Stimulated activated CD4-positive, alpha-beta T cell treated with anti-CD3 and anti-CD28 coated beads, Interleukin-1b, Interleukin-23, amount 100 ng/mL, for 24 hours (primary cell): ENCODE data around the gene ACSS3.
"Not testable (repeated sequence)": the region's sequence is repeated elsewhere in the genome, so short reads cannot be mapped to it uniquely, and the experiment has no call there.

Experiments used
- DNase-seq, 4 experiments: peaks; one replicate each; pipeline ENCODE4 v3.0.0-alpha.2; 2020; ENCODE audit warnings: low read depth in 4 of 4, low spot score in 1 of 4

The ACSS3 gene

DNA sequence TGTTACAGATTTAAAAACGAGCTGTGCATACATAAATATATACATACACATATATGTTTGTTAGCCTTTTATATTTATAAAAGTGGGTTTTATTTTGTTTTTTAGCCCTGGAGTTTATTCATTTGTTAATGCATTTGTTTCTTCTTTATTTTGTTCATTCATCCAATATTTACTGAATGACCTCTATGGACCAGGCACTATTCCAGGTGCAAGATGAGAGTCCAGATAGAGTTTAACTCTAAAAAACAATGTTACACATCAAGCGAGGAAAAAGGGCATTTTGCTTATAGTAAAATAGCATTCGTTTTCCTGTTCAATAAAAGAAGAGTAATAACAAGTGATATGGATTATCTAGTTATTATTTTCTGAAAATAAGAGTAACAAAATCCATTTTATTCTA is 14.2 kb downstream of the ACSS3 start:
- no peak for DNase-seq

DNA sequence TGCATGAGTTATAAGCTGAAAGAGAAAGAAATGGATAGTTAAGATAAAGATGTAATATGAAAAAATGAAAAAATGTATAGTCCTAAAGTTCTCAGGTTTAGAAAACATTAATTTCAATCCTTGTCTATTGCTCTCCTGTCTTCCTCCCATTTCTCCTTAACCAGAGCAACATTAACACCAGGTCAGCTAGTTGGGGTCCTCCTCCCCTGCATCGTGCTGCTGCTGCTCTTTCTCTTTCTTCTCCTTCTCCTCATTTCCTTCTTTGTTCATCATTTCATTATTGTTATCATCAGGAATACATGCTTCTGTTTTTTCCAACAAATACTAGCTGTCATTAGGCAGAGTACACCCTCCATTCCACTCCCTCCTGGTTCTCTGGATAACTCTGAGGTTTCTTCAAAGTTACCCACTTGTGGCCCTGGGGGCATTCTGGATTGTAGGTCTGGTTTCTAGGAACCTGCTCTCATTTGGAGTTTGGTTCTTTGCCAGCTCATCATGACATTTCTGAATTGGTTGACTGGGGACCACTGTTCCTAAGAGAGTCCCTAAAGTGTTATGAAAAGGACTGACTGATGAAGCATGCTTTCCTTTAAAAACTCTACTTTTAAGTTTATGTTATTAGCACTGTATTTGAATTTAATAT is 17.0 kb downstream of the ACSS3 start:
- DNase-seq, result no peak

DNA sequence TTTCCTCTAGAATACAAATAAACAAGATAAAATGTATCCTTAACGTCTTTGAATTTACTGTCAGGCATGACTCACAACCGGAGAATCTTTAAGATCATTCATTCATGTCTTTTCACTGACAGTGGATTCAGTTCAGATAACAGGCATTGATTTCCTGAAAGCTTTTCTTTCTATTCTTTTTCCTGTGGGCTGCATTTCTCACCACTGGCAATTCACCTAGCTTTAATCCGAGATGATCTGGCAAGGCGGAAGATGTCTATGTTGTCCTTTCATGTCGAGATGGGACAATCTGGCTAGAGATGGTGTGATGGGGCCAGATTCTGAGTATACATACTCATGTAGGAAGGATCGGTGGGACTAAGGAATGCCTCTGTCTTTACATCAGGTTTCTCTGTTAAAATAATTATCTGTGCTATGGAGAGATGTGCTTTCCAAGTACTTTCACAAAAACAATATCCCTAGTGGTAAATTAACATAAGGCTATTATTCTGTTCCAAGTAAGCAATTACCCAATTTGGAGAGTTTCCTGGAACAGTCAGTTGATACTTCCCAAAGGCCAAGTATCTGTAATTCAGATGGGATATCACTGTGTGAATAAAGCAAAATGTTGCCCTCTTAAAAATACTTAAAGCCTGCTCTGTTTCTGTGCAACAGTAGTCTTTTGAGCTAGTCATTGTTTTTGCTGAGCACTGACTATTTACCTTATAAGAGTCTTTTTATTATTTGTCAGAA is 17.8 kb downstream of the ACSS3 start:
- DNase-seq, result no peak

DNA sequence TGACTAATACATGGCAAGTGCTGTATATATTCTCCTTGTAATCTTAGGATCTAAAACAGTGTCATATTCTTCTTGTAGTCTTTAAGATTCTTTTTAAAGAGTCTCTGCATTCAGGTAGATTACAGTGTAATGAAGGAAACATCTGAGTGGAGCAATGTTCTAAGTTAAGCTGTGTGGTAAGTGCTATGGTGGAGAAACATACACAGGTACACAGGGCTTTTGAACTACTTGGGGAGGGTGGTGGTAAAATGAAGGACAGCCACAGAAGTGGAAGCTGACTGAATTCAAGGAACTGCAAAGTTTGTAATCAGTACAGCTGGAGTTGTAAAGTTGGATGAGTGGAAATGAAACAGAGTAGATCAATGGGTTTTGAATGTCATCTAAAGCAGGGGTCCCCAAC is 27.8 kb downstream of the ACSS3 start:
- no peak for DNase-seq

DNA sequence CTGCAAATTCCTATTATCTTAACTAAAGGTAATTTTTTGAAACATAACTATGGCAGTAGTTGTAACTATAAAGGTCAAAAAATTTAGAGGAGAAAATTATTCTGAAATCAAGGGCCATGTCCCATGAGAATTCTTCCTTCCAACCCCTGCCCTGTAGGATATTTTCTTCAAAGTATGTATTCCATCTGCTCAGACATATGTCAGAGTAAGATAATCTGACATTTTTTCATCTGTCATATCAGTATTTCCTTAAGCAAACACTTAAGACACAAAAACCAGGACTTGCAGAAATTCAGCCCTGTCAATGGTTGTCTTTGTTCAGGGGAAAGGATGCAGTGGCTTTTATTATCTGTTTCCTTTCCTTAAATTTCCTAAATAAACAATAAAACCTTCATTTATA is 36.3 kb downstream of the ACSS3 start:
- DNase-seq, result no peak

DNA sequence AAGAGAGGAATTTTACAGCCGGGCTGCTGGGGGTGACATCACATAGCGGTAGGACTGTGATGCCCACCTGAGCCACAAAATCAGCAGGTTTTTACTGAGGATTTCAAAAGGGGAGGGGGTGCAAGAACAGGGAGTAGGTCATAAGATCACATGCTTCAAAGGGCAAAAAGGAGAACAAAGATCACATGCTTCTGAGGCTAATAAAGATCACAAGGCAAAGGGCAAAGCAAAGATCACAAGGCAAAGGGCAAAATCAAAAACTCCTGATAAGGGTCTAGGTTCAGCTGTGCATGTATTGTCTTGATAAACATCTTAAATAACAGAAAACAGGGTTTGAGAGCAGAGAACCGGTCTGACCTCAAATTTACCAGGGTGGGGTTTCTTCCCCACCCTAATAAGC is 41.2 kb downstream of the ACSS3 start:
- DNase-seq, result not testable (repeated sequence)

DNA sequence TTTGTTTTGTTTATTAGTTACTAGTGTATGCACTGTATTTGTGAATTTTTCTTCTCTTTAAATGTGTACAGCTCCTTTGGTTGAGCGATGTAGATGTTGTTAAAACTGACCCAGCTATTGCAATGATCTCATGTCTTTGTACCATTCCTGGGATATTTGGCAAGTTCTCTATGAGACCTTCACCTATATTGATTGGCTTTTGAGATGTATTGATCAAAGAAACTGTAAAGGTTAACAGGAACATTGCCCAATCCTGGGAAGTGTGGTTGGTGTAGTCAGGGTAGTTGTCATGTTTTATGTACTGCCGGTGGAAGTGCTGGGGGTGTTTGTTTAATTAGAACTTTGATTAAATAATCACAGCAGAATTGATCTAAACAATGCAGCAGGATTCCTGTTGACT is 43.1 kb downstream of the ACSS3 start:
- no peak for DNase-seq

DNA sequence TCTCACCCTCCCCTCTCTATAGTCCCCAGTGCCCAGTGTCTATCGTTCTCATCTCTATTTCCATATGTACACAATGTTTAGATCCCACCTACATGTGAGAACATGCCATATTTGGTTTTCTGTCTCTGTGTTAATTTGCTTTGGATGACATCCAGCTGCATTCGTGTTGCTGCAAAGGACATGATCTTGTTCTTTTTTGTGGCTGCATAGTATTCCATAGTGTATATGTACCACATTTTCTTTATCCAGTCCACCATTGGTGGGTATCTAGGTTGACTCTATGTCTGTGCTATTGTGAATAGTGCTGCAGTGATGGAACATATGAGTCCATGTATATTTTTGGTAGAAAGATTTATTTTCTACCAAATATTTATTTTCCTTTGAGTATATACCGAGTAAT is 45.7 kb downstream of the ACSS3 start:
- no peak for DNase-seq

DNA sequence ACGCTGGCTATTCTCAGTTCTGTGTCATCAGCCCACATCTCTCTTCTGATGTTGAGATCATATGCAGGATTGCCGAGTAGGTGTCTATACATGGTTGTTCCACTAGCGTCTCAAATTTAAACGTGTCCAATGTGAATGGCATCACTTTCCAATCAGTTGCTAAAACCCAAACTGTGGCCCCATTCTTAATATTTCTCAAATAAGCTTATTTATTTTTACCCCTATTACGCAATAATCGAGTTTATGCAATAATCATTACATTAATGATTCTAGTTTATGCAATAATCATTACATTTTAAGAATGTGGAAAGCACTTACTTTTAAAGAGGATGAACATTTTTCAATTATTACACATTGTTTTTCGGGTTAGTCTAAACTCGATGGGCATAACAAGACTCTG is 47.8 kb downstream of the ACSS3 start:
- DNase-seq, result no peak

DNA sequence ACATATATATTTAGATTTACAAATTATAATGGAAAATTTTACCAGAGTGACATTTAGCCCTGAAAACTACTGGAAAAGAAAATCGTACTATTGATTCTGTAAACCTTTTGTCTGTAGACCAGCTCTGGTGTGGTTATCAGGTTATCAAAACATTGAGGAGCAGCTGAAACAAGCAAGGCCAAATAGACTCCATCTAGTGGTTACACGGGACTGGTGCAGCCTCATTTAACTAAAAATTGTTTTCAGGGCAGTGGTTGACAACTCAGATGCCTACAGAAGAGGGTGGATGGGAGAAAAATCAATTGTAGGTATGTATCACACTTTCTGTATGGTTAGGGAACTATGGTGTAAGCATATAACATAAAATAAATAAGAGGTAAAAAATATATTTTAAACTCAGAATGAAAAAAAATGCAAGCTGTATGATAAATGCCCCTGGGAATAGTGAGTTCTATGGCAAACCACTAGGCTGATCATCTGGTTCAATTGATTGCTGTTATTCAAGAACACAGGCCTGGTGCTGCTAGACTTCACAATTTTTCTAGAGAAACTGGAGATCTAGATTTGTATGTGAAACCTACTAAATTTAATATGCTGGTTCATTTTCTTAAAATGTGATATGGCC is 51.2 kb downstream of the ACSS3 start:
- no peak for DNase-seq

DNA sequence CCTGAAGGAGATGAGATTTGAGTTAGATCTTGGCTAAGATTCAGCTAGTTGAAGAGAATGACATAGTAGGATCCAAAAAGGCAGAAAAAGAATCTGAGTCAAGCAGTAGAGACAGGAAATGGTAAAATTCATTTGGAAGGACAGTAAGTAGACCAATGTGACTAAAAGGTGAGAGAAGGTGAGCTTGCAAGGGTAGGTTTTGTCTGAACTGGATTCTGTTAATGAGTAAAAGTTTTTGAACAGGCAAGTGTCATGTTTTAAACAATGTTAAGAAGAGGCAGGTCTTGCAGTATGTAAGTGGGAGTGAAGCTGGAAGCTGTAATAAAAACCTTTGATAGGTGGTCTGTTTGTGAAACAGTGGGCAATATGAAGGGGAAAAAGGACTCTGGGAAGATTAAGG is 58.6 kb downstream of the ACSS3 start:
- no peak for DNase-seq

DNA sequence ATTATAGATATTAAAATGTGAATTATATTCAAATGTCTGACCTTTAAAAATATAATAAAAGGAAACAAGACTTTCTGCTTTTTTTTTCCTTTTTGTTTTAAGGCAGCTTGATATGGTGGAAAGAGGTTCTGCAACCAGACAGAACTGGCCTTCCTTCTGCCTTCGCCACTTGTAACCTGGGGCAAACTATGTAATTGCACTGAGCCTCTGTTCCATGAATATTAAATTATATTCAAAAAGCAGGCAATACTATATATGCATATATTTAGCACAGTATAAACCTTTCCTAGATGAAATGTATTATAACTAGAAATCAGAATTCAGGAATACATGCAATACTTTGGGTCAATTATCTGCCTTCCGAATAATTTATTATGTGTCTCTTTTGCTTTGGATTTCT is 59.9 kb downstream of the ACSS3 start:
- no peak for DNase-seq

DNA sequence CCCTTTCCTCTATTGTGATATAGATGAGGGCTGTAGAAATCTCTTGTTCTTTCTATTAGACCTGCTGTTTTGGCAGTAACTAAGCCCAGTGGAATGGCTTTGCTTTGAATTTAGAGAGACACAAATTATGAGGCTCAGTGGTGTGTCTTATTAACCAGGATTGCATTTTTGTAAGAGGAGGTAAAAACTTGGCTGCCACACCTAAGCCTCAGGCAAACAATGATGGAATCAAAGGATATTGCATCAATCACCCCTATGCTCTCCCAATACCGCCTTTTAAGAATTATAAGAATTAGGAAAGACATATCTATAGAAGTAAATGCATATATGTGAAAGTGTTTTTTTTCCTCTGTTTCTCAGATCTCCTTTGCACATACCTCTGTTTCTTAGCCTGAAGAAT is 63.3 kb downstream of the ACSS3 start:
- DNase-seq, result no peak

DNA sequence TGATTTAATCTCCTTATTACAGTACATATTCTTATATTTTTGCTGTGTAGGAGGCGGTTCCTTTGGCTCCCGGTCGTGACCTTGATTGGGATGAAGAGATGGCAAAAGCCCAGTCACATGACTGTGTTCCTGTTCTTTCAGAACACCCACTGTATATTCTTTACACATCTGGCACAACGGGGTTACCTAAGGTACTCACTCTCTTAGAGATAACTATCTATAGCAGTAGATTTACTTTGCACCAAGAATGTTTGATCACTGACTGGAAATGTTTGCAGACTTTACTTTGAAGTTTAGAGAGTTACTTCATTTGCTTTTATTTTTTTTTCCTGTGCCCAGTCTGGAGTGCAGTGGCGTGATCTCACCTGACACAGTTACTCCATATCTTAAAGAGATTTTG is 65.2 kb downstream of the ACSS3 start:
- DNase-seq, result no peak

DNA sequence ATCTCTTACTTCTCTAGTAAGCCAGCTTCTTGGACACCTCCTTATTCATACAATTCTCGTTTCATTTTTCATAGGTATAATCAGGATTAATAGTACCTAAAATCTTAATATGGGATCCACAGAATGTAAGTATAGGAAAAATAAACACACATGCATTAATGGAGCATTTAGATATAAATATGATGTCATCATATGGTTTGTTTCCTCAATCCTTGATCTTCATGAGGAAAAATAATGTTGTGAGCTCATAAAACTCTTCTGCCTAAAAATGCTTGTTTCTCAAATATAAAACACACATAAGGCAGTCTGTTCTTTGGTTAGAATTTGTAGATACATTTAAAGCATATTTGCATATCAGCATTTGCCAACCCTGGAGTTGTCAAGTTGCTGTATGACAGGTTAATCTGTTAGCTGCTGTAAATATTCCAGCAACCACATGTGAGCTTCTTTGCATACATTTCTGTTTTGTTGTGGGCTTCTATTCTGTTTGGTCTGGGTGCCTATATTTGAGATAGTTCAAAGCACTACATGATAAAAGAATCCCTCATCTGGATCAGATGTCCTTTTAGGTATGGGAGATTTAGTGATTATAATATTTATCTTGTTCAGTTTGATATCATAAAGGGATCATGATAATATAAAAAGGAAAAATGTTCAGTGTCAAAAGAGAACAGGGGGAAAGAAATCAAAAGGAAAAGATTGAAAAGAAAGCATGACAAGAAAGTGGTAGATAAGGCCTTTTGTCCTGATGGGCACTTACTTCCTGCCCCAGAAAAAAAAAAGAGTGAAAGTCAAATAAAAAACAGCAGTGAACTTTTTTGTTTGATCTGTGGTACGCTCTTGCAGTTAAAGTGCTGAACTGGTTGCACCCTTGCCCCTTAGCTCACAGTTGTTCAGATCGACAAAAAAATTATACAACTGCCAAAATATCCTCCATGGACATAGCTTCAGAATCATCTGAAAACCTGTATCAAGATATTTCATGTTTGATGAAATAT is 68.6 kb downstream of the ACSS3 start:
- DNase-seq, result no peak

DNA sequence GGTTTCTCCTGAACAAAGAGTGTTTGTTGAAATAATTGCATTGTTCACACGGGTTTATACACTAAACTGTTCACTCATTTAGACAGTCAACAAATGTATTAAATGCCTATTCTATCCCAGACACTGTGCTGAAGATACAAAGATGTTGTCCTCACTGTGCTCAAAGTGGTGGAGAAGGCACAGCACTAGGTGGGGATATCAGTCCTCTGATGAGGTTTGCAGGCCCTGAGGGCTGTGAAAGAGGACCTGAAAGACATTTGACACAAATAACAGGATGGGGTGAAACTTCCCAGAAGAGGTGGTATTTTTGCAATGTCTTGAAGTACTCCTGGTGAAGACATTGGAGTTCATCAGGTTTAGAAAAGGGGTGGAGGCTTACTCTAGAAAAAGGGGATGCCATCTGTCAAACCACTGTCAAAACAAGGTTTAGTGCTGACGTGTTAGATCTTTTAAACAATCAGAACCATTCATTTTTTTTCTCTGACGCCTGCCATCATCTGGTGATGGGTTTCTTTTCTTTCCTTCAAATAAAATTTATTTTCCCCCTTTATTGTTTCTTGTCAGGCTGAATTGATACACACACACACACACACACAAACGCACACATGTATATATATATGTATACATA is 69.5 kb downstream of the ACSS3 start:
- DNase-seq, result no peak

DNA sequence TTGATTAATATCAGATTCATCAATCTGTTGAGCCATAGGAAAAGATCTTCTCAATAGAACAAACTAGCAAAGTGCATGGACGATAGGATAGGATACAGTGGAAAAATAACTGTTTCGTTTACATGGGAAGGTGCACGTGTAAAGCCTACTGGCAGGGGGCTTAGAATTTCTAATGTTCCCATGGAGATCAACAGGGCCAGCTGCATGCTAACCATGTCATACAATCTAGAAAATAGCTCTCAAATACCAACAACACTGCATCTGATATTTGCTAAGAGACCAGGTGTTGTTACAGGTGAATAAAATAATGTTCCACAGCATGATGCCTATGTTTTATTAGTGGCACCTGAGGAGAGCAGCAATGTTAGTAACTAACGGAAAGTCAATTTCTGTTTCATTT is 72.5 kb downstream of the ACSS3 start:
- DNase-seq, result no peak

DNA sequence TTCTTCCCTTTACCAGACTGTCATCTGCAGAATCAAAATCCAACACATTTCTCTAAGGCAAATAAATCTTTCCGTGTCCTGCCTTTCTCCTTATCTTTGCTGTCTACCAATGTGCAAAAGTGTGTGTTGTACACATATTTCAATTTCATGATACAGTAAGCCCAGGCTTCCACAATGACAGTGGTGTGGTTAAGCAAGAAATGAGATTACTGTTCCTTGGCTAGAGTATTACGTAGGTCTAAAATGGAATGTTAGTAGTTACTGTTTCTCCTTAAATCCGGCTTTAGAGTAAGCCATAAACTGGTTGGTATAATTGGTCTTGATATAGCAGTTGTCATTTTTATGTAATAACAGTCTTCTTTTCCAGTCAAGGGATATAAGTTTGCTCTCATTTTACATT is 82.0 kb downstream of the ACSS3 start:
- no peak for DNase-seq

DNA sequence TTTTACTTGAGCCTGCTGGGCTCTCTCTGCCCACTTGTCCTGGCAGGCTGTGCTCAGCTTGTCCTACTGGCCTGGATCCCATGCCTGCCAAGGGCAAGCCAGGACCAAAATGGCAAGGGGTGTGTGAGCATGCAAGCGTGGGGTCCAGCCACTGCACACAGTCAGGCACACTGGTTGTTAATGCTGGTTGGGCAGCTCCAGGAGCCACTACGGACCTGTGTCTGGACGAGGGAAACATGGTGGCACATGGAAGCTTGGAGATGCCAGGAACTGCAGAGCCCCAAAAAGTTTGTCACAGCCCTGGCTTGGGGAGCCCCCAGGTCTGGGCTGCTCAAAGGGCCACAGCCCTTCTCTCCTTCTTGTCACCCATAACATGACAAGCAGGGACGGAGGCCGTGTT is 83.8 kb downstream of the ACSS3 start:
- DNase-seq, result no peak

DNA sequence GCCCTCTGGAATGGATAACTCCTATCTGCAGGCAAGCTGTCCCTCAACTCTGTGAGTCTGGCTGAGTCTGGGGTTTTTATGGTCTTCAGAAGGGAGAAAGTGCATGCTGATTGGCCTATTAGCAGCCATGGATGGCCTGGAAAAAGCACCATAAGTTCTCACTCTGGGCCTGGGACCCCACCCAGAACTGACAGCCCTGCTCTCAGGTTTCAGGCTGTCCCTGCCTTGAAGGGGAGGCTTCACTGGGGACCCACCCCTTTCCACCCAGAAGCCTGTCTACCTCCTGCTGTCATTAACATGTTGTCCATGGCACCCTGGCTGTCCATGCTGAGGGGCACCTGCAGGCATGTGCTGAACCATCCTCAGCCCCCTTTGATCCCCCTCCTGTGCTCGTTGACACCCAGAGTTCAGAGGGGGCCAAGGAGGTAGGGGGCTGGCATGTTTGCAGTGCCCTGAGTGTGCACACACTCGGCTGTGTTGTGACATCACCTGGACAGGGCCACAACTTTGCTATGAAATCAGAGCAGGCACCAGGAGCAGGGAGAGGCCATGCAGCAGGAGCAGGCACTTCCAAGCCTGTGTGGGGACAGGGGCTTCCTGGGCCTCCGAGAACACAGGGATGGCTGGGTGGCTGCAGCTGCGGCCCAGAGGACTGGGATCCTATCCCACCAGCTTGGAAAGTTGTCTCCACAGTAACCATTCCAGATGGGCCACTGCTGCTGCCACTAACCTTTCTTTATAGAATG is 84.7 kb downstream of the ACSS3 start:
- DNase-seq, result no peak
